ENCODE results near the gene ACVR1B.

Gene ACVR1B

GRCh38 chr12:52037248-52037861, 85.9 kb downstream of the ACVR1B start:
- H3K4me3 ChIP-seq (ENCODE audit: low read length), result peak overlapping the region; percentile 86
- peak overlapping the region; percentile 83 for H3K9ac ChIP-seq (ENCODE audit: low read depth, low read length)
- H3K27ac ChIP-seq (ENCODE audit: low read length), result no peak overlapping the region
- no peaks in the 10 kb centered on the region for H3K9me3 ChIP-seq (ENCODE audit: insufficient read depth, low read depth, low read length)
- H3K4me1 ChIP-seq (ENCODE audit: insufficient read depth, low read length), result peaks cover 10% of the 10 kb centered on the region; the same call in 1 of the 2 replicates
- H3K36me3 ChIP-seq (ENCODE audit: insufficient read depth, low read depth, low read length), result no peaks in the 10 kb centered on the region
- peaks cover 51% of the 10 kb centered on the region for H3K27me3 ChIP-seq (ENCODE audit: insufficient read depth, low read length)

GRCh38 chr12:52038447-52038846, 86.9 kb downstream of the ACVR1B start:
- Histone ChIP-seq H3K27me3 (ENCODE audit: insufficient read depth, low read length) (peaks cover 48% of the 10 kb centered on the region), H3K4me1 (ENCODE audit: insufficient read depth, low read length) (0 out of 2 replicates have a peak, but pooled peaks cover 5% of the 10 kb centered on the region), H3K36me3 (ENCODE audit: insufficient read depth, low read depth, low read length) (no peaks in the 10 kb centered on the region), H3K27ac (ENCODE audit: low read length) (no peak overlapping the region), H3K4me3 (ENCODE audit: low read length) (no peak overlapping the region; the same call in 1 of the 2 replicates), H3K9me3 (ENCODE audit: insufficient read depth, low read depth, low read length) (no peaks in the 10 kb centered on the region), H3K9ac (ENCODE audit: low read depth, low read length) (no peak overlapping the region)

GRCh38 chr12:52041035-52041434, 89.5 kb downstream of the ACVR1B start:
- H3K9ac ChIP-seq (ENCODE audit: low read depth, low read length), result no peak overlapping the region
- no peak overlapping the region for H3K4me3 ChIP-seq (ENCODE audit: low read length)
- no peaks in the 10 kb centered on the region for H3K9me3 ChIP-seq (ENCODE audit: insufficient read depth, low read depth, low read length)
- no peak overlapping the region for H3K27ac ChIP-seq (ENCODE audit: low read length)
- H3K4me1 ChIP-seq (ENCODE audit: insufficient read depth, low read length), result 0 out of 2 replicates have a peak, but pooled peaks cover 4% of the 10 kb centered on the region
- H3K27me3 ChIP-seq (ENCODE audit: insufficient read depth, low read length), result peaks cover 22% of the 10 kb centered on the region
- H3K36me3 ChIP-seq (ENCODE audit: insufficient read depth, low read depth, low read length), result no peaks in the 10 kb centered on the region

GRCh38 chr12:52041695-52042123, 90.2 kb downstream of the ACVR1B start:
- Histone ChIP-seq H3K4me1 (ENCODE audit: insufficient read depth, low read length) (no peaks in the 10 kb centered on the region), H3K9ac (ENCODE audit: low read depth, low read length) (no peak overlapping the region), H3K4me3 (ENCODE audit: low read length) (no peak overlapping the region), H3K27me3 (ENCODE audit: insufficient read depth, low read length) (peaks cover 16% of the 10 kb centered on the region), H3K36me3 (ENCODE audit: insufficient read depth, low read depth, low read length) (no peaks in the 10 kb centered on the region), H3K9me3 (ENCODE audit: insufficient read depth, low read depth, low read length) (no peaks in the 10 kb centered on the region), H3K27ac (ENCODE audit: low read length) (no peak overlapping the region)

- no peak overlapping the region for H3K9ac ChIP-seq (ENCODE audit: low read depth, low read length)
- H3K4me1 ChIP-seq (ENCODE audit: insufficient read depth, low read length), result no peaks in the 10 kb centered on the region
Observed at GRCh38 chr12:52042706-52043385, 91.3 kb downstream of the ACVR1B start.

GRCh38 chr12:52043386-52044212, 92.1 kb downstream of the ACVR1B start:
- no peak overlapping the region for H3K27ac ChIP-seq (ENCODE audit: low read length)
- H3K4me3 ChIP-seq (ENCODE audit: low read length), result no peak overlapping the region
- H3K9me3 ChIP-seq (ENCODE audit: insufficient read depth, low read depth, low read length), result no peaks in the 10 kb centered on the region
- no peak overlapping the region for H3K9ac ChIP-seq (ENCODE audit: low read depth, low read length)
- no peaks in the 10 kb centered on the region for H3K36me3 ChIP-seq (ENCODE audit: insufficient read depth, low read depth, low read length)
- H3K27me3 ChIP-seq (ENCODE audit: insufficient read depth, low read length), result peaks cover 9% of the 10 kb centered on the region
- H3K4me1 ChIP-seq (ENCODE audit: insufficient read depth, low read length), result no peaks in the 10 kb centered on the region

More at GRCh38 chr12:52042706-52043385, 91.3 kb downstream of the ACVR1B start:
- H3K4me3 ChIP-seq (ENCODE audit: low read length), result no peak overlapping the region
- H3K27me3 ChIP-seq (ENCODE audit: insufficient read depth, low read length), result peaks cover 9% of the 10 kb centered on the region
- no peak overlapping the region for H3K27ac ChIP-seq (ENCODE audit: low read length)
- H3K9me3 ChIP-seq (ENCODE audit: insufficient read depth, low read depth, low read length), result no peaks in the 10 kb centered on the region
- H3K36me3 ChIP-seq (ENCODE audit: insufficient read depth, low read depth, low read length), result no peaks in the 10 kb centered on the region

GRCh38 chr12:52044292-52044983, 92.9 kb downstream of the ACVR1B start:
- Histone ChIP-seq H3K9me3 (ENCODE audit: insufficient read depth, low read depth, low read length) (no peaks in the 10 kb centered on the region), H3K27ac (ENCODE audit: low read length) (no peak overlapping the region)

GRCh38 chr12:52045794-52046199, 94.3 kb downstream of the ACVR1B start:
- H3K4me1 ChIP-seq (ENCODE audit: insufficient read depth, low read length), result peaks cover 4% of the 10 kb centered on the region; the same call in 1 of the 2 replicates
- no peak overlapping the region for H3K27ac ChIP-seq (ENCODE audit: low read length)
- H3K27me3 ChIP-seq (ENCODE audit: insufficient read depth, low read length), result peaks cover 29% of the 10 kb centered on the region
- no peaks in the 10 kb centered on the region for H3K9me3 ChIP-seq (ENCODE audit: insufficient read depth, low read depth, low read length)
- no peaks in the 10 kb centered on the region for H3K36me3 ChIP-seq (ENCODE audit: insufficient read depth, low read depth, low read length)
- no peak overlapping the region for H3K4me3 ChIP-seq (ENCODE audit: low read length)
- H3K9ac ChIP-seq (ENCODE audit: low read depth, low read length), result no peak overlapping the region

More at GRCh38 chr12:52044292-52044983, 92.9 kb downstream of the ACVR1B start:
- H3K36me3 ChIP-seq (ENCODE audit: insufficient read depth, low read depth, low read length), result no peaks in the 10 kb centered on the region
- no peaks in the 10 kb centered on the region for H3K4me1 ChIP-seq (ENCODE audit: insufficient read depth, low read length)
- no peak overlapping the region for H3K4me3 ChIP-seq (ENCODE audit: low read length)
- no peak overlapping the region for H3K9ac ChIP-seq (ENCODE audit: low read depth, low read length)
- H3K27me3 ChIP-seq (ENCODE audit: insufficient read depth, low read length), result peaks cover 15% of the 10 kb centered on the region

All from iPS-20b (cell line).